ENCODE results near the gene AK8.

GRCh38 chr9:132694144-132694543 lies 183.9 kb downstream of the AK8 start:
- TF ChIP-seq CTCF (IDR thresholded peaks at IDR 0.05; ENCODE audit: poor library complexity) (no peak), EZH2 (IDR thresholded peaks at IDR 0.05; ENCODE audit: borderline replicate concordance) (no peak)
